Lung (tissue), 16 donors: ENCODE data around the gene POLR2E. TPM values are rescaled to one million over a fixed set of nuclear protein-coding genes. Genes with fewer than 3 reads are reported as not detected.

ENCODE experiments used
- ATAC-seq: fragments of 200-7000 bp; cut with Tn5 transposase; one replicate; pipeline ENCODE4 v1.9.1; 2020; ENCODE audit warnings: moderate number of reproducible peaks; ENCODE audit not compliant: insufficient read depth, low FRiP score
- DNase-seq, 3 donors: peaks; one replicate each; pipeline ENCODE4 v3.0.0-alpha.2; 2013 to 2017
- H3K27ac ChIP-seq, 2 donors: one replicate each; pipeline ENCODE4 v1.5.1; 2013; ENCODE audit warnings: mild to moderate bottlenecking in 2 of 2, moderate library complexity in 2 of 2, control low read depth in 1 of 2, inconsistent platforms in 1 of 2, low read depth in 1 of 2, low read length in 1 of 2
- H3K27me3 ChIP-seq, 3 donors: one replicate each; pipeline ENCODE4 v1.5.1; 2013; ENCODE audit warnings: low read length in 2 of 3; ENCODE audit not compliant: control insufficient read depth in 3 of 3, insufficient read depth in 3 of 3
- H3K36me3 ChIP-seq, 4 donors: one replicate each; pipeline ENCODE4 v1.5.1; 2013; ENCODE audit warnings: low read length in 4 of 4, mild to moderate bottlenecking in 1 of 4, moderate library complexity in 1 of 4; ENCODE audit not compliant: control insufficient read depth in 4 of 4, insufficient read depth in 4 of 4
- H3K4me1 ChIP-seq, 5 donors: one replicate each; pipeline ENCODE4 v1.5.1; 2013; ENCODE audit warnings: low read length in 5 of 5, mild to moderate bottlenecking in 2 of 5, moderate library complexity in 1 of 5; ENCODE audit not compliant: control insufficient read depth in 5 of 5, insufficient read depth in 5 of 5
- H3K4me3 ChIP-seq: one replicate; pipeline ENCODE4 v1.5.1; 2013; ENCODE audit warnings: mild to moderate bottlenecking, control low read depth, moderate library complexity
- H3K9ac ChIP-seq, 2 donors: one replicate each; pipeline ENCODE4 v1.5.1; 2013; ENCODE audit warnings: low read length in 2 of 2, control low read depth in 1 of 2; ENCODE audit not compliant: insufficient read depth in 1 of 2
- H3K9me3 ChIP-seq, 4 donors: one replicate each; pipeline ENCODE4 v1.5.1; 2013; ENCODE audit warnings: low read length in 3 of 4, mild to moderate bottlenecking in 1 of 4, moderate library complexity in 1 of 4; ENCODE audit not compliant: control insufficient read depth in 4 of 4, insufficient read depth in 3 of 4
- WGBS, 2 donors: extraction: QIAGEN DNeasy Blood & Tissue Kit; methylation state at CpG; one replicate each; pipeline ENCODE4 v1.1.7; 2013; 5-methylcytosine and 5-hydroxymethylcytosine counted together
- long read RNA-seq, 5 donors: transcript quantifications; one replicate each; lab custom pipeline, GENCODE V29; 2026
- polyA plus RNA-seq, 2 donors: library from polyadenylated mRNA; stranded (reverse); fragments of 200-250 nt; gene quantifications; one replicate each; pipeline ENCODE4 v1.2.1, GENCODE V29; 2013
- total RNA-seq, 2 donors: library from RNA; depleted of rRNA in 1 of 2; stranded (reverse); fragments of >200 nt in 1 of 2; gene quantifications; one replicate each; pipeline ENCODE4 v1.2.1, GENCODE V29; 2014 to 2021
- TF ChIP-seq, protein P1 (sequence below): IDR thresholded peaks from 2 replicates; pipeline ENCODE4 v1.5.1; 2012; ENCODE audit warnings: mild to moderate bottlenecking; ENCODE audit errors: control extremely low read depth, extremely low read depth
- donor health status: control.
- donor health status: control.
- donor health status: Bipolar disorder and iron deficiency.
- donor health status: healthy.
- donor health status: DM: yes; HTN: yes; CAD: no.

The POLR2E gene
- total RNA-seq (100 to 1,000 TPM in 1 of 2 donors, 10 to 100 TPM in 1; 78.4 to 188 TPM), polyA plus RNA-seq (100 to 1,000 TPM; 120 to 196 TPM)
- long read RNA-seq, donor 1, transcript POLR2E-213 (8 exons, 2,831 nt), result major isoform, 79 of 93 reads
- long read RNA-seq, donor 1, partial matches to known transcripts, result 6 of 93 reads
- long read RNA-seq, donor 1, other reads (novel, unspliced or antisense), result 0 of 93 reads
- long read RNA-seq, donor 2, transcript POLR2E-213 (8 exons, 2,831 nt), result major isoform, 25 of 27 reads
- long read RNA-seq, donor 2, partial matches to known transcripts, result 0 of 27 reads
- long read RNA-seq, donor 2, other reads (novel, unspliced or antisense), result 0 of 27 reads
- long read RNA-seq, donor 3, transcript POLR2E-213 (8 exons, 2,831 nt), result major isoform, 35 of 40 reads
- long read RNA-seq, donor 3, partial matches to known transcripts, result 0 of 40 reads
- long read RNA-seq, donor 3, other reads (novel, unspliced or antisense), result 0 of 40 reads
- long read RNA-seq, donor 4, transcript POLR2E-213 (8 exons, 2,831 nt), result major isoform, 30 of 33 reads
- long read RNA-seq, donor 4, partial matches to known transcripts, result 0 of 33 reads
- long read RNA-seq, donor 4, other reads (novel, unspliced or antisense), result 0 of 33 reads
- long read RNA-seq, donor 5, transcript POLR2E-213 (8 exons, 2,831 nt), result major isoform, 88 of 516 reads
- long read RNA-seq, donor 5, partial matches to known transcripts, result 138 of 516 reads
- long read RNA-seq, donor 5, other reads (novel, unspliced or antisense), result 282 of 516 reads

DNA sequence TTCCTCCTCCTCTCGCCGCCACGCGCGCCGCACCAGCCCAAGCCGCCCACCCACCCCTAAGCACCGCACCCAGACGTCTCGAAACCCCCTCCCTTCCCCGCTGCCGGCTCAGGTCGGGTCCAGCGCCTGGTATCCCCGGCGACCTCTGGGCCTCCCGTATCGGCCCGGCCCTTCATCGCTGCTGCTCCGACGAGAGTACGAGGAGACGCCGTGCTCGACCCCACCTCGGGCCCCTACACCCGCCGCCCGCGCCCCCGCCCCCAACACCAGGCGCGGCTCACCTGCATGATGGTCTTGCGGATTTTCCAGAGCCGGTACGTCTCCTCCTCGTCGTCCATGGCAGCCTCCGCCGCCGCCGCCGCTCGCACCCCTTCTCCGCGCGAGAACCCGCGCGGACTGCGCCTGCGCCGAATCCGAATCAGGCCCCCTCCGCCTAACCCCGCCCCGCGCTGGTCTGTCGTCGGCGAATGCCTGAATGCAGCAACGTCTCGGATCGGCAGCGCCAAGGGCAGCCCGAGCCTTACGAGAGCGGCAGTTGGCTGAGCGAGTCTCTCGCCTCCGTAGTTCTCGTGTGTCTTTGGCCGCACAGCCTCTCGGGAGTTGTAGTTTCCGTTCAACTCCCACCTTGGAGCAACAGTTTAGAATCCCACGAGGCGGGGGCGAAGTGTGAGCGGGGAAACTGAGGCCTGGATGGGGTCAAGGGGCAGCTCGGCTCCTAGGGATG is at the start of gene POLR2E:
Gene POLR2E, minus strand, starts transcription at position 398 of the 724 bp plus-strand sequence. Its CDS starts 60 bp downstream, at position 338.
- 0% methylated on average over 77 to 81 of the region's 81 CpGs for WGBS, 2 donors
- ATAC-seq (peak; percentile 95), DNase-seq (peak; percentile 99)
- Histone ChIP-seq H3K27ac (peak within 1 kb of the TSS; percentile 74 to 75), H3K36me3 (peaks cover 0 to 26% (median 3%) of the 10 kb centered on the region in 4 donors), H3K9me3 (peaks cover 0 to 2% (median 0%) of the 10 kb centered on the region in 4 donors), H3K4me1 (peaks cover 4 to 17% (median 14%) of the 10 kb centered on the region in 5 donors), H3K9ac (peak within 1 kb of the TSS; percentile 31 to 75), H3K4me3 (peak within 1 kb of the TSS; percentile 87), H3K27me3 (no peaks in the 10 kb centered on the region)
- TF ChIP-seq, protein P1, sequence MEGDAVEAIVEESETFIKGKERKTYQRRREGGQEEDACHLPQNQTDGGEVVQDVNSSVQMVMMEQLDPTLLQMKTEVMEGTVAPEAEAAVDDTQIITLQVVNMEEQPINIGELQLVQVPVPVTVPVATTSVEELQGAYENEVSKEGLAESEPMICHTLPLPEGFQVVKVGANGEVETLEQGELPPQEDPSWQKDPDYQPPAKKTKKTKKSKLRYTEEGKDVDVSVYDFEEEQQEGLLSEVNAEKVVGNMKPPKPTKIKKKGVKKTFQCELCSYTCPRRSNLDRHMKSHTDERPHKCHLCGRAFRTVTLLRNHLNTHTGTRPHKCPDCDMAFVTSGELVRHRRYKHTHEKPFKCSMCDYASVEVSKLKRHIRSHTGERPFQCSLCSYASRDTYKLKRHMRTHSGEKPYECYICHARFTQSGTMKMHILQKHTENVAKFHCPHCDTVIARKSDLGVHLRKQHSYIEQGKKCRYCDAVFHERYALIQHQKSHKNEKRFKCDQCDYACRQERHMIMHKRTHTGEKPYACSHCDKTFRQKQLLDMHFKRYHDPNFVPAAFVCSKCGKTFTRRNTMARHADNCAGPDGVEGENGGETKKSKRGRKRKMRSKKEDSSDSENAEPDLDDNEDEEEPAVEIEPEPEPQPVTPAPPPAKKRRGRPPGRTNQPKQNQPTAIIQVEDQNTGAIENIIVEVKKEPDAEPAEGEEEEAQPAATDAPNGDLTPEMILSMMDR, result no peak

DNA sequence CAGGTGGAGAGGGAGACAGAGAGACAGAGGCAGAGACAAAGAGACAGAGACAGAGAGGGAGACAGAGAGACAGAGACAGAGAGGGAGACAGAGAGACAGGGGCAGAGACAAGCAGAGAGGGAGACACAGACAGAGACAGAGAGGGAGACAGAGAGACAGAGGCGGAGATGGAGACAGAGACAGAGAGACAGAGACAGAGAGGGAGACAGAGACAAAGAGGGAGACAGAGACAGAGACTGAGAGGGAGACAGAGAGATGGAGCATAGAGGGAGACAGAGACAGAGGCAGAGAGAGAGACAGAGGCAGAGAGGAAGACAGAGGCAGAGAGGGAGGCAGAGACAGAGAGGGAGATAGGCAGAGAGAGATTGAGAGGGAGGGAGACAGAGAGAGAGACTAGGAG is 49.6 kb upstream of the POLR2E start:
- Histone ChIP-seq H3K9me3 (no peaks in the 10 kb centered on the region), H3K9ac (no peak overlapping the region), H3K4me1 (peaks cover 0 to 5% (median 0%) of the 10 kb centered on the region in 5 donors), H3K4me3 (no peak overlapping the region), H3K27ac (no peak overlapping the region), H3K27me3 (no peaks in the 10 kb centered on the region), H3K36me3 (peaks cover 0 to 57% (median 5%) of the 10 kb centered on the region in 4 donors)
- WGBS, 2 donors, result 98 to 100% methylated on average over 1 of the region's 1 CpG
- no peak for DNase-seq
- no peak for ATAC-seq
- TF ChIP-seq, protein P1, result no peak

DNA sequence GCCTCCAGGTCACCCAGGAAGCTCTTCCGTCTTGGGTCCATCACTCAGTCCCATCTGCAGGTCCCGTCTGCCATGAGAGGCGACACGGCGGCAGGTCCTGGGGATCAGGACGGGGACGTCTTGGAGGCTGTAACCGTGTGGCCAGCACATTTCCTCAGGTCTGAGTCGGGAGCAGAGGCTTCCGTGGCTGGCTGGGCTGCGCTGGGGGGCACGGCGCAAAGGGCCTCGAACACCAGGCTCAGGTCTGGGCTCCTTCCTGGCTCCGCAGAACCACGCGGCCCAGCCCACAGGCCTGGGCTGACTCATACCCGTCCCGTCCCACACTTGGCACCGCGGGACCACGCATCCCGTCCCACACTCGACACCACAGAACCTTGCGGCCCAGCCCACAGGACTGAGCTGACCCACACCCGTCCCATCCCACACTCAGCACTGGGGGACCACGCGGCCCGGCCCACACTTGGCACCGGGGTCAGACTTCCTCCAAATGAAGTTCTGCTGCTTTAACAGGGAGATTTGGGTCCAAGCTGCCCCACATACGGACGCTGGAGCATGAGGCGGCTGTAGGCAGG is 48.7 kb upstream of the POLR2E start:
- Histone ChIP-seq H3K27ac (no peak overlapping the region), H3K4me3 (no peak overlapping the region), H3K27me3 (no peaks in the 10 kb centered on the region), H3K9me3 (no peaks in the 10 kb centered on the region), H3K36me3 (peaks cover 0 to 52% (median 5%) of the 10 kb centered on the region in 4 donors), H3K4me1 (no peaks in the 10 kb centered on the region), H3K9ac (no peak overlapping the region)
- DNase-seq (no peak), ATAC-seq (no peak)
- TF ChIP-seq, protein P1, result no peak
- WGBS, 2 donors, result 93 to 96% methylated on average over 33 of the region's 33 CpGs
